Inferior parietal cortex (tissue), 1 donor: ENCODE results near the gene DNMT3A.

ENCODE experiments used
- DNase-seq: peaks from one replicate; pipeline ENCODE4 v3.0.0-alpha.2; 2016; ENCODE audit errors: extremely low spot score

Gene DNMT3A

DNA sequence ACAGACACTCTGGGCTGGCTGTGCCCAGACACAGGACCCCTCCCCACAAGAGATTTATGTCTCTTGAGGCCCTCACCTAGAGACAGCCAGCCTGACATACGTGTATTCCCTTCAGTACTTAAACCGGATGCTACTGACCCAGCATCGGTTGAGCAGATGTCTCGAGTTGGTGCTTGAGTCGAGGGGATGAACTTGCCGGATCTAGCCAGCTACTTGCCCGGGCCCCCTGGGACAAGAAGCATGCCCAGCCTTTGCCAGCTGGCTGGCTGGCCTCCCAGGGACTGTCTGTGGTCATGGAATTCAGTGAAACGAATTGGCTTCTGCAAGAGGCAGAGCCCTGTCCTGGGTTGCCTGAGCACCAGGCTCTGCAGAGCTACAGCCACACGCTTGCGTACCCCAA lies 36.0 kb downstream of the DNMT3A start:
- DNase-seq: no peak

DNA sequence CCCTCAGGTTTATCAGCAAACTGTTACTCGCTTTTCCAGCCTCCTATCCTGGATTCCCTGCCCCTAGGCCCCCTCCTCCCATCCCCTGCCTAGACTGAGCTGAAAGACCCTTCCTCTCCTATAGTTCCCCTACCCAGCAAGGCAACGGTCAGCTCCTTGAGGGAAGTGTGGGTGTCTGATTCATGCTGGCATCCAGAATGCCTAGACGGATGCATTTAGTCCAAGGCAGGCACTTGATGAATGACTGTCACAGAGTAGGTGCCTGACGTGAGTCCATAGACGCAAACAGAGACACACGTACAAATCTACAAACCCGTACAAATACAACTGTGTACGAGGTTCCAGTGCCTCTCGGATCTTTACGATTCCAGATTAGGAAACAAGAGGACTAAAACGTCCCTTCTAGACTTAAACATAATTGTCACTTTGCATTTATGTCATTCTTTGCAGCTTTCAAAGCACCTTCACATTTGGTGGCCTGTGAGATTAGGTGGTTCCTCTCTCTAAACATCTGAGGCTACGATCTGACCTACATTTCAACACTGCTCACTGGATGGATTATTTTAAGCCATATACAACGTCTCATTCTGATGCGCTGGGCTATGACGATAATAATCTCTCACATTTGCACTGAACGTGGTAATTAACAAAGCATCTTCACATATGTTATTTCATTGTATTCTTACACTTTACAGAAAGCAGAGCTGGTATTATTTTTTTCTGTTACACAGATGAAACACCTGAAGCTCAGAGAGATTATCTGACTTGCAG lies 36.7 kb downstream of the DNMT3A start:
- no peak for DNase-seq

DNA sequence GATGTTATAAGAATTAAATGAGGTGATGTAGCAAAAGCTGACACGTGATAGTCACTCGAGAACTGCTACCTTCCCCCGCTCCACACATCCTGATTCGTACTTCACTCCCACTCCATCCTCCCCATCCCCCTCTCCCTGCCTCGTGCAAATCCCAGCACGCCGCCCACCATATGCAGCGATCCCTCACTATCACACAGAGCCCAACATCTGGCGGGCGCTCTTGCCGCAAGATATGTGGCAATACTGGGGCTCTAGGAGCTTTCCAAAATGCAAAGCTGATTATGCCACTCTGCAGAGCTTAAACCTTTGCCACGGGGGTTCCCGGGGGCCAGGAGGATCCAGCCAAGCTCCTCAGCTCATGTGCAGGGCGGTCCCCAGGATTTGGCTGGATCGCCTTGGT lies 37.4 kb downstream of the DNMT3A start:
- no peak for DNase-seq

DNA sequence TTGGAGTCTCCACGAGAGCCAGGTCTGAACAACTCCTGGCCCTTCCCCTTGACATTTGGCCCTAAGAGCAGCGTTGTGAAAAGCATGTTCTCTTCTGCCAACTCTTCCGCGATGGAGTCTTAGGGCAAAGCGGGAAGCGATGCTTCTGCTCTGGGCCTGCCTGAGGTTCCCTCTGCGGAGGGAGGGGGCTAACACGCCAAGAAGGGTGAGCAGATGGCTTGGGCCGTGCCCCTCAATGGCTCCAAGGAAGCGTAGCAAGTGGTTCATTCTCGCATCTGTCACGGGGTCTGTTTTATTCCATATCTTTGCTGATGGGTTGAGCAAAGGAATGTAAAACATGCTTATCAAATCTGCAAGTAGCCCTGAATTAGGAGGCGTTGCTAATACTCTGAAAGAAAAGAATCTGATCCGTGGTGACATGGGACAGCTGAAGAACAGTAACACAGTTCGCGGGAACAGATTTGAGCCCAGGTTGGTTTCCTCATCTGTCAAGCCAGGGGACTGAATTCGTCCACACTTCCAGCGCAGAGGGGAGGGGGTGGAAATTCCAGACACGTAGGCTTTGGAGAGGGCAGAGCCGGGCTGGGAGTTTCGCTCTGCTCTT lies 38.0 kb downstream of the DNMT3A start:
- no peak for DNase-seq

DNA sequence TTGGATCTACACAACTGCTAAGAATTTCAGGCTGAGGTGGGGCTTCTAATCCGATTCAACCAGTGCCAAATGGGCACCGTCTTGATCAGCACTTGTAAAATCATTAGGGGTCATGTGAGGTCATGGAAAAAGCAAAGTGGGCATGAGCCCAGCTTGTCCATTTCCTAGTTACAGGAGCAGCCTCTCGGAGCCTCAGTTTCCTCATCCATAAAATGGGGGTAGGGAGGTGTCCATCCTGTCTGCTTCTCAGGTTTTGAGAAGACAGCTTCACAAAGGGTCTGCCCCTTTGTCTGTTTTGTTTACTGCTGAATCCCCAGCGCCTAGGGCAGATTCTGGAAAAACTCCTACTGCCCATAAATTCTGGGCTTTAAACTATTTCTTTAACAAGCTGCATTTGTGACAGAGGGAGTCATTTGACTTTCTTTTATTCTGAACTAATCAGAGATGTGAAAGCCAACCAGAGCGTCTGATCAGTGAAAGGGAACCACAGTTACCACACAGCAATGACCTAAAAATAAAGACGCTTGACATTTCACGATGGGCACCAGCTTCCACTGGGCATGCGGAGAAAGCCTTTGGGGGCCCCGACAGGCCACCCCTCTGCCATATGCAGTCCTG lies 38.9 kb downstream of the DNMT3A start:
- DNase-seq: no peak

DNA sequence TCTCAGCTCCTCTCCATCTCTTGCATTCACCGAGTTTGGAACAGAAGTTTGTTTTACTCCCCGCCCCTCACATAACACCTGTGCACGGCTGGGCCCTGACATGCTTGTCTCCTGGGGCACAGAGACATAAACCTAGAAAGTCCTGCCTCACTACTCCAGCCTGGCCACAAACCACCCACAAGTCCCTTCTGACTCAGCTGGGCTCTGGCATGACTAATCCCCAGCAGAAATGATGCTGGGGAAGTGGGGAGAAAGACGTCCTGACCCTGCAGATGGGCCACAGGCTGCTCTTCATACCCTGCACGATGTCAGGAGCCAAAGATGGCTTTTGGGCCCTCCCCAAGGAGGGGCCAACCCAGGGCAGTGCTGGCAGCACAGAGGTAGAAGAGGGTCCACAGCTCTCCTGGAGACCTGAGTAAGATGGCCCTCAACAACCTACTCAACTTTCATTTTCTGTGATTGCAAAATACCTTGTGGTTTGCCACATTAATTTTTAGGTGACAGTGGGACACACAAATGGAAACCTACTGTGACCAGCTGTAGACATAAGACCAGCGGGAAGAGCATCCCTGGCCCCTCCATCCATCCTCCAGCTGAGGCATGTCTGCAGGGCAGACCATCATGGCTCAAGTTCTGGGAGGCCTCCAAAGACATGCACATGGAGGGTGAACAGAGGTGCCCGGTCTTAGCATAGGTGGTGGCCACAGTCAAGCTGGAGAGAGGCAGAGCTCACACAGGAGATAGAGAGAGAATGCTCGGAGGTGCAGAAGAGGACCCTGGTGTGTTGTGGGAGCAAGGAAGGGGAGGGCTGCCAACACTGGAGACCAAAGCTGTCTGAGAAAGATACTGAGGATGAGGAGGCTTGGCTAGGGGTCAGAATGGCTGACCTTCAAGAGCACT lies 40.0 kb downstream of the DNMT3A start:
- no peak for DNase-seq

DNA sequence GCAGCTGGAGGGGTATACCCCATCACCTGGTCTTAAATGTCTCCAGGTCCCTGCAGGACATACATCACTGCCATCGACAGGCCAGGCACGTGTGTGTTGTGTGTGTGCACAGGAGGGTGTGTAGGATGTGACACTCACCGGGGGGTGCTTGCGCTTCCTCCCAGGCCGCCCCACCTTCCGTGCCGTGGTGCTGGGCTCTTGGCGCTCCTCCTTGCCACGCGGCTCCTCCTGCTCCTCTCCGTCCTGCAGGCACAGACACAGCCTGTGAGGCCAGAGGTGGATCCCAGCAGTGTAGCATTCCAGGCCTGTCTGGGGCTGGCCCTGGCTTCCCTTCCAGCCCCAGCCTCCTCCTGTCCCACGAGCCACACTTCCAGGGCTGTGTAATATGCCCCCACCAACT lies 41.7 kb downstream of the DNMT3A start:
- DNase-seq: no peak

DNA sequence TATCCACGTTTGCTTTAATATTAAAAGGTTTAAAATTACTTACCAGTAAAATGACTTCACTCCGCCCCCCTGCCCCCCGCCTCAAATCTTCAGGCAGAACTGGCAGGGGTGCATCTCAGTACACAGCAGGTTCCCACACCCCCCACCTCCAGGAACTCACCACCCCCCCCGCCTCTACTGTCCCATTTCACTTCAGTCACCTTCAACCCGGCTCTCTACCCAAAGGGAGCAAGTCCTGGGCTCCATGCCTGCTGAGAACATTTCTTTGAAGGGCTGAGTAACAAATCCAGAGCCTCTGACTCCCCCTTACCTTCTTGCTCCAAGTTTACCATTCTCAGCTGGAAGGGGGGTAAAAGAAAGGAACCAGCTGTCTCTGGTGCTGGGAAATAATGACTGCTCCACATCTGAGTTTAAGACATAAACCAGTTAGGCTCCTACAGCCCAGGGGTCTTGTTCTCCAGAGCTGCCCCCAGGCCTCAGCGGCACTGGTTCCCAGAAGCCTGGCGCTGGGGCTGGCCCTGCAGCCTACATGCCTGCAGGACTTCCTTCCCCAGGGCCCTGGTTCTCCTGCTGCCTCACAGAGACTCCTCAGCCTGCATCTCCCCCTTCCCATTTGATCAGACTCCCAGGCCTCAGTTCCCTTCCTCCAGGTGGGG lies 42.8 kb downstream of the DNMT3A start:
- no peak for DNase-seq

DNA sequence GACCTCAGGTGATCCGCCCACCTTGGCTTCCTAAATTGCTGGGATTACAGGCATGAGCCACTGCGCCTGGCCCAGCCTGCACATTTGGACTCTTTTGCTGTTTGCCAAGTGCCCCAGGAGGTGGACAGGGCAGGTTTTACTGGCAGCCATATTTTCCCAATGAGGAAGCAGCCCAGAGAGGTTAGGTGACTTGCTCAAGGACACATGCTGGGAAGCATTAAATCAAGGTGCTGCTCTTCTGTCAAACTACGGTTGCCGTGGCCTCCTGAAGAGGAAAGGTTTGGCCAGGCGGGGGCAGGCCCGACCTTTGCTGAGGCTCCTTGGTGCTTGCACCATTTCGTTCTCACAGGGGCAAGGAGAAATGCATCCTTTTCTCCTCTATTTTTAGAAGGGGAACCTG lies 44.0 kb downstream of the DNMT3A start:
- no peak for DNase-seq

DNA sequence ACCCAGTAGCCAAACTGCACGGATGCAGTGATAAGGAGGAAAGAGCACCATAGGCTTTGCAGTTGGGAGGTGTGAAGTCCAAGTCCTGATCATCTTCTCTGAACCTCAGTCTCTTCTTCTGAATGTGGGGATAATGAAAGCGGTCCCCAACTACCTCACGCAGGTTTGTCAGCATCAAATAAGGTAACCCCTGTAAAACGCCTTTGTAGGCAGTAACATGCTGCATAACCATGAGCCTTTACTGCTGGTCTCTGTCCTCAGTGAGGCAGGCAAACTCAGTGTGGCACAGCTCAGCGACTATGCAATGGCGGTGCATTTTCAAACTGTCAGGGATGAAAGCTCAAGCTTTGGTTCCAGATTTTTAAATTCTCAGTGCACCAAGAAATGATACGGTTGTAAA lies 46.1 kb downstream of the DNMT3A start:
- DNase-seq: no peak

DNA sequence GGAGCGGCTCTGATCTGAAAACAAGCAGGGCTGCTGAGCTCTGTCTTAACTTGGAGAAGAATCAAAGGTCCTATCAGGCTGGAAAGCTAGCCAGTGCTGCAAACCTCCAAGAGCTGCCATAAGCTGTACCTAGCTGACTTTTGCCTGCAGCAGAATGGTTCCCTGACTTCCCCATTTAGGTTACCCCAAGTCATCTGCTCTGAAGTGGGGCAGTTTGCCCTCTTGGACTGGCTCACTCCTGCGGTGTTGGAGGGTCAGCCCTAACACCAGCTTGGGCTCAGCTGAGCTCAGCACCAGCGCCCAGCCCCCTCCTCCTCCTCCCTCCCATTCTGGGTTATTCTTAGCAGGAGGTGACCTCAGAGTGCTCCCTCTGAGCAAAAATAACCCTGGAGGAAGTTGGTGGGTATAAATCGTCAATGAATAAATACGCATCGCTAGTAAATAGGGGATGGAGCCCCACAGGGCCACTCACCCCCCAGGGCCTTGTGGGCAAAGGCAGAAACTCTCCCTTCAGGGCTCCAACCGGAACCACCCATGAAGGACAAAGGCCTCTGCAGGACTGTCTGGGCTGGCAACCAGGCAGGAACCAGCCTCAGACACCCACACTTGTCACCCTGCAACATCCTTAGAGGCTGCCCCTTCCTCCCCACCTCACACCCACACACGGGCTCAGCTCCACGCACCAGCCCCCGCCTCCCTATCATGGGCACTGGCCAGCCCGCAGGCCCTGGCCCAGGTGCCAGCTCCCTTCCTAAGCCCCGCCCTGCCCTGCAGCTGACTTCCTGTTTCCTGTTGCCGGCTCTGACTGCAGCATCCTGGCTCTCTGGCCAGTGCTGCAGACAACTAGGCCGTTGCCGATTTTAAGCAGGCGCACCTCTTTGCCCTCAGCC lies 46.9 kb downstream of the DNMT3A start:
- no peak for DNase-seq

DNA sequence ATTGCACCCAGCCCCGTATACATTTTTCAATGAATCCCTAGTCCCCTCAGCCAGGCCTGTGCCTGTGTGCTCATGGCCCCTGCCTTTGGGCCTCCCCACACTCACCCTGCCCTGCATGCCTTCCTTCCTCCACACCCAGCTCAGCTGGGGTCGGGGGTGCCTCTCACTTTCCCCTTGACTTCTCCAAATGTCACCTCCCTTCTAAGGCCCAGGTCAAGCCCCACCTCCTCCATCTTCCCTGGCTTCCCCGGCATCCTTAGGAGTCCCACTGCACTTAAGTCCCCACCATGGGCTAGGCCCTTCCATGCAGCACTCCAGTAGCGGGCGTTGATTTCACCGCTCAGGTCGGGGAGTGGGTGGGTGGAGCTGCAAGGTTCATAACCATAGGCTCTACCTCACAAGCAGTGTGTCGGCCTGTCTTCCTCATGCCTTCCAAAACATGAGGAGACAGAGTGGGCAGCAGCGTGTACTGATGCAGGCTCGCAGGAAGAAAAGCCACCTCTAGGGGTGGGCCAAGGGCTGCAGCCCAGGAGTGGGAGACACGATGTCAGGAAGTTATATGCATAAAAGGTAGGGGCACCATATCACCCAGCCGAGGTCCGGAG lies 47.7 kb downstream of the DNMT3A start:
- no peak for DNase-seq

DNA sequence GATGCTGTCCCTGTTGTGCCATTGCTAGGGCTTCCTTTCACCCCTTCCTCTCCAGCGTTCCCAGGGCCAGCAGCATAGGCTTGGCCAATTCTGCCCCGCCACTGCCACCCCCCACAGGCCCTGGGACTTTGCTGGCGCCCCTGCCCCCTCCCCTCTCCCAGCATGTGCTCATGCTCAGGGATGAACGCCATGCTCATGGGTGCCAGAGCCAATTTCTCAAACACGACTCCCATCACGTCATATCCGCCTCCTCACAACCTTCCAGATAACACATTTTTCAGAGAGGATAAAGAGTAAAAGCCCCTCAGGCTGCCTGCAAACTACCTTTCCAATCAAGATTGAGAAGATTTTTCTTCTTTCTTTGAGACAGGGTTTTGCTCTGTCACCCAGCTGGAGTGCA lies 48.6 kb downstream of the DNMT3A start:
- no peak for DNase-seq

DNA sequence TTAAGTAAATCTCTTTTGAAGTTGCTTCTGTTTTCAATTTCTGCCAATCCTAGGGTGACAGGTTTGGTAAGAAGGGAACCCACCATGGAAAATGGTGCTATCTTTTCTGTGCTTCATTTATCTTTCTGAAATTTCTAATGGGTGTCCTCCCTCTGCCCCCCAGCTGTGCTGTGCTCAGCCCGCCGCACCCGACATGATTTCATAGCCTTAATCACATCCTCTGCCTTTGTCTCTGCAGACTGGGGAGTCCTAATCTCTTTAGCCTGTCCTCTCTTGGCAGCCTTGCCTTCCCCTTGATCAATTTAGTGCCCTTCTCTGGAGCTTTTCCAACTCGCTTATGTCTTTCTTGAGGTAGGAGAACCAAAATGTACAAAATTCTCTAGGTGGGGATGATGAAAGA lies 49.3 kb downstream of the DNMT3A start:
- DNase-seq: no peak

DNA sequence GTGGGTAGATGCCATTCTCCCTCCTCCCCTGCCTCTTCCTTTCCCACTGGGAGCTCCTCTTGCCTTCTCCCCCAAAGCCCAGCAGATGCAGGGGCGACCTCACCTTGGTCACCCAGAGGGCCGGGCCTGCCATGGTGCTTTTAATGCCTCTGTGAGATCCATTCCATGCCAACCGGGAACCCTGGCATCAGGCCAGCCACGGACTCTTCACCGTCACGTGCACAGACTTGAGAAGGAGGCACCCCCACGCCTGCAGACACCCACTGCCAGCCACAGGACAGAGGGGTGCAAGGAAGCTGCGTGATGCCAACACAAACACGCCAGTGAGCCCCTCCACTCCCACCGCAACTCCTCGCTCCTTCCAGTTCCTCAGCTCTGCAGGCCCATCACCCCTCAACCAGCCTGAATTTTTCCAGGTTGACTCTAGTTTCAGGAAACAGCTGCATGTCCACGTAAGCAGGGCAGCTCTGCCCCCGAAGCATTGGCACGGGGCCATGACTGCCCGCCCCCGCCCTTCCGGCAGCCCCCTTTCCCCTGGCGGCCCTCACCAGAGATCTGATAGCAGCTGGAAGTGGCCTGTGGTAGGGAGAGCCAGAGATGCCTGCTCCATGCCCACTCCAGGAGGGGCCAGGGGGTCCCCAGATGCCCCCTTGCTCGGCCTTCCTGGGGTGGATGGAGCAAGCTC lies 50.8 kb downstream of the DNMT3A start:
- DNase-seq: no peak

DNA sequence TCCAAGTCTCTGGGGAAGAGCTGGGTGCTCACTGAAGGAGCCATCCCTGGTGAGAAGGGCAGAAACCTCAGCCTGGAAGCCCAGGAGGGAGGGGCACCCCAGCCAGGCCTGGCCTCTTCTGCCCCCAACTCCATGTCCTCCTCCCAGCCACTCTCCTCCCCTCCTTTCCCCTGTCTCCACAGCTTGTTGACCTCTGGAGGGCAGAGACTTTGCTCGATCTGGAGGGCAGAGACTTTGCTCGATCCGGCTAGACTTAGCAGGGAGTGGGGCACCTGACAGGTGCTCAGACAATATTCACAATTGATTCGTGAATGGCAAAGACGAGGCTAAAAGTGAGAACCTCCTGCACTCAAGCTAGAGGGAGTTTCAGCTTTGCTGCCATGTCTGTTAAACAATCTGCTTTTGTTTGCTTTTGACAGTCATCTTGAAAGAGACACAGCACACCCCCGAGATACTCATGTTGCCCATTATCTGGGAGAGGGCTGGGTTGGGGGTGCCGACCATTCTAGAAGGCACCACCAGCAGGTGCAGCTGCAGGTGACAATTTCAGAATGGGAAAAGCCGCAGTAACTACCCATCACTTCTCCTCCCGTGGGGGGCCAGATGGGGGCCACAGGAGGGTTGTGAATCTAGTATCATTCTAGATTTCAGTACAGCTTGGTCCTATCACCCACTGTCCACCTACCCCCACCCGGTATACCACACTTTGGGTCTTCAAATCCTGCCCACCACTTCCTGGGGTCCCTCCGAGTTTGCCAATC lies 54.8 kb downstream of the DNMT3A start:
- DNase-seq: no peak

DNA sequence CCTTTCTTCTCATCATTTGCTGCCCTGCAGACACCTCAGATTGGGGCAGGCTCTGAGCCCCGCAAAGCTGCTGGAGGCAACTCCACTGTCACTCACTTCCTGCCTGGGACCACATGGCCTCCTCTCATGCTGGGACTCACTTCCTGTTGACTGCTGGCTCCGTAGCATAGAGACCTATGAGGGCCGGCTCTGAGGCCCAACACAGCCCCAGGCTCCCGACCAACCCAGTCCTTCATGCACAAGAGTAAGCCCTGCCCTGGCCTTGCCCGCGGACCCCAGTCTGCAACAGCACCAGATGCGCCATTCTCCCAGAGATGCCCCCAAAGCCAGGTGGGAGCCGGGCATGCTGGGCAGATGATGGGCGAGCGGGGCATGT lies 55.7 kb downstream of the DNMT3A start:
- no peak for DNase-seq

DNA sequence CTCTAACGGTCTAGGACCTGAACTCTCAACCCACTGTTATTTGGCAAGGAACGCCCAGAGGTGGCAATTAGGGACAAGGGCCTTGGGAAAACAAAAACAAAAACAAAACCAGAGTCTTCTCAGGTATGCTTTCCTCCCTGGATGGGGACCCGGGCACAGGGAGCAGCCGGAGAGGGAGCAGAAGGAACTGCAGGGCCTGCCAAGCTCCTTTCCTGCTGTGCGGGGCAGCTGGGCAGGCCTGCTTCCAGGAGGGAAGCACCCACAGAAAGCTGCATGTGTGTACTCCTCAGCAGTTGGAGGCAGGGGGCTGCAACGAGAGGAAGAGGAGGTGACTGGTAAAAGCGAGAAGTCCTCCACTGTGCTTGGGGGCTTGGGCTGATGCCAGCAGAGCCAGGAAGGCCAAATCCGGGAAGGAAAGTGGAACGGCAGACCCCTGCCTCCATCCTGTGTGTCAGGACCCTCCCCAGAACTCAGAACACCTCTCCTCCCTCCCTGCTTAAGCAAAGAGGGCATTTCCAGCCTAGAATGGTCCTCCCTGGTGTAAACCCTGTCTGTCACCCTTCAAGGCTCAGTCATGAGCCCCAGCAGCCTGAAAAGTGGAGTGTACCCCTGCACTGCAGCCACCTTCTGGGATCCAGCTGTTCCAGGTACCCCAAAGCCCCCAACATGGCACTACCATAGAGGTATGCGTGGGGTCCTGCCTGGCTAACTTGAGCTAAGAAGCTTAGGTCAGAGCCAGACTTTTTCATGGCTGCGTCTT lies 56.3 kb downstream of the DNMT3A start:
- DNase-seq: no peak
